ENCODE measurements around the gene KRT13.

The KRT13 gene

GRCh38 chr17:41518789-41519449 lies 13.5 kb upstream of the KRT13 start, which contains the start of gene KRT15:
TSS of gene KRT15 (minus strand) at chr17:41518890. CDS start at chr17:41518827, 63 bp downstream.
- FAIRE-seq: no peak

GRCh38 chr17:41518031-41518430 lies 12.6 kb upstream of the KRT13 start:
- no peak for FAIRE-seq

DNA sequence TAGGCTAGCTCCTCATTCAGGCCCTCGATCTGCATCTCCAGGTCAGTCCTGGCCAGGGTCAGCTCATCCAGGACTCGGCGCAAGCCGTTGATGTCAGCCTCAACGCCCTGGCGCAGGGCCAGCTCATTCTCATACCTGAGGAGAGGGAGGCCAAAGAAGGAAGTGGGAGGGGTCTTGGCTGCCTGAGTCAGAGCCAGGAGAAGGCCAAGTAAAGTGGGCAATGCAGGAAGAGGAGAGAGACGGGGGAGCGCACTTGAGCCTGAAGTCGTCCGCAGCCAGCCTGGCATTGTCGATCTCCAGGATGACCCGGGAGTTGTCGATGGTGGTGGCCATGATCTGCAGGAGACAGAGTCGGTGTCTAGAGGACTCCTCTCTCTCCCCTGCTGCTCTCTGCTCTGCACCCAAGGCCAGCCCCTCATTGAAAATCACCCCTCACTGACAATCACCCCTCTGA lies 11.4 kb upstream of the KRT13 start:
- no peak for FAIRE-seq

- FAIRE-seq: no peak
These were observed 10.9 kb upstream of the KRT13 start for GRCh38 chr17:41516147-41516829.

- FAIRE-seq: no peak
These were observed 7.7 kb upstream of the KRT13 start for GRCh38 chr17:41513168-41513547.

- FAIRE-seq: no peak
These were observed 7.2 kb upstream of the KRT13 start for GRCh38 chr17:41512546-41513167.

GRCh38 chr17:41511716-41512115 lies 6.3 kb upstream of the KRT13 start:
- no peak for FAIRE-seq

DNA sequence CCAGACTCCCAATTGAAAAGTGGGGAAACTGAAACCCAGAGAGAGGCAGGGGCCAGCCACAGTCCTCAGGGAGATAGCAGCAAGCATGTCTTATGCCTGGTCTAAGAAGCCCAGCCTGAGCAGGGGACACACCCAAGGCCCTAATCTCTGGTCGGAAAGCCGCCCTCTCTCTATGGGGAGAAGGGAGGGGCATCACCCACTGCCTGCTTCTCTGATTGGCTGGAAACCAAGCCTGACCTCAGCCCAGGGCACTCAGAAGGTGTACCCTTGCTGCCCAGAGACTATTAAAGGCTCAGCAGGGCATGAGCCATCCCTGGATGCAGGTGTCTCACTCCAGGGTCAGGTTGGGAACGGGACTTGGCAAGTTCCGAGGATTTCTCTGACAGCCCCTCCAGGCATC lies 5.7 kb upstream of the KRT13 start:
- FAIRE-seq: no peak

- no peak for FAIRE-seq
These were observed 5.0 kb upstream of the KRT13 start for GRCh38 chr17:41510251-41511065.

- no peak for FAIRE-seq
These were observed 2.0 kb upstream of the KRT13 start for GRCh38 chr17:41507315-41507880.

- FAIRE-seq: no peak
These were observed 676 bp upstream of the KRT13 start for GRCh38 chr17:41505809-41506767.

DNA sequence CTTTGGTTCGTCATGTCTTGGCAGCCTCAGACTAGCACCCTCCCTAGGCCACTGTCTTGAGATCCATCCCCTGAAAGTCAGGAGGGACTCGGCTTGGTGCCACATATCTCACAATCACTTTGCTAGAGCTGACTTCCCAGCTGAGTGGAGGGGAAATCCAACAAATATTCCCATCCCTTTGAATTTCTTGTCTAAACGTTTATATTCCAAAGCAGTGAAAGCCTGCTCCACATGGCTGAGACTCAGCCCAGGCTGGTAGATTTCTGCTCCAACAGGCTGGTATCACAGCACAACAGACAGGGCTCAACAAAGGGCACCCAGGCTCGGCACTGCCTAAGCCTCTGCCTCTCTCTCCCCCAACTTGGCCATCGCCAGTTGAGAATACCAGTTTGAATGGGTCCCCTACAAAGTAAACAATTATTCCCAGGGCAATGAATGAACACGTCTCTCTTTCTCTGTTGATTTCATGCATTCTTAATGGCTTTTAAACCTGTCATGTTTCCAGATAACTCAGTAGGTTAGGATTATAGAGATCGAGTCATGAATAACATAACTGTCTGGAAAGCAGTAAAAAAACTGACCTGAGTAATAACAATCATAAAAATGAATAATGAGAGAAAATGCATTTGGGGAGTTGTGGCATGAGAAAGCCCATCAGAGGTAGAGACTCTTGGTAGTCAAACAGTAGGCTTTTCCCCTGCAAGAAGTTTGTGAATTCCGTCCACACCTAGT lies 1.0 kb downstream of the KRT13 start:
- no peak for FAIRE-seq

- FAIRE-seq: no peak
These were observed 2.2 kb downstream of the KRT13 start for GRCh38 chr17:41503202-41503601.

- no peak for FAIRE-seq
These were observed 5.1 kb downstream of the KRT13 start for GRCh38 chr17:41500131-41500911.

DNA sequence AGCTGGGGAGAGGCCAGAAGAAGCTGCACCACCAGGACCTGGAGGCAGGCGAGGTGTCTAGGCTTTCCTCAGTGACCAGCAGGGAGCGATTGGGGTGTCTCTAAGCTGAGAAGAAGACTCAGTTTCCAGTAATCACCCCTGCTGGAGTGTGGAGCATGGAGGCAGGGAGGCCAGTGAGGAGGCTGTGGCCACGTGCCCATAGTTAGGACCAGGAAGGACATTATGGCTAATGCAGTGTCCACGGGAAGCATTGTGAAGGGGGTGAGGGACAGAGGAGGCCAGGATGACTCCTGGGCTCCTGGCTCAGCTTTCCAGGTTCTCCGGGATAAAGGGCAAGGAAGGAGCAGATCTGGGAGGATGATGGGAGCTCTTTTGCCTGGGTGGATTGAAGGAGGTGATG lies 5.7 kb downstream of the KRT13 start:
- no peak for FAIRE-seq

- no peak for FAIRE-seq
These were observed 7.1 kb downstream of the KRT13 start for GRCh38 chr17:41498276-41498675.

DNA sequence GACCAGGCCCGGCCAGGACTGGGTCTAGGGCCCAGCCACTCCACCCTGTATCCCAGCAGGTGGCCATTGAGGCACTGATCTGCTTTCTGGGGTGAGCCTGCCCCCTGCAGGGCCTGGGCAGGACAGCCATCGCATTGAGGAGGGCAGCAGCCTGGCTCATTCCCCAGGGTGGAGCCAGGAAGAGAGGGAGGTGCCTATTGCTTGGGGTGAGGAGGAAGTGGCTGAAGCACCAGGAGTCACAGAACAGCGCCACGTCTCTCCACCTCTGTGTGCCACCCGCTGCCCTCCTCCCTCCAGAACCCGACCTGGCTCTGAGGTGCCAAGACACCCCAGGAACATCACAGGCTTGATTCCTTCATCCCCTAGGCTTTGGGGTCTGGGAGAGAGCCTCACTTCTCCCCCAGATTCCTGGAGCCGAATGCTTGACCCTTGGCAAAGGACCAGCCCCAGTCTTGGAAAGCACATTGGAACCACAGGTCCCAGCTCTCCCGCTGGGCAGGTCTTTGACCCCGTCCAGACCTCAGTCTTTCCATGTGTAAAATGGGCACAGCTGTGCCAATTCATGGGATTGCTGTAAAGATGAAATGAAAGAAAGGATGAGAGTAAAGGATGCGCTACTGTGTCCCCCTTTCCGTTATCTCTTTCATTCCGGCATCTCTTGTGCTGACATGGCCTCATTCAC lies 8.5 kb downstream of the KRT13 start:
- FAIRE-seq: no peak

GRCh38 chr17:41494524-41494923 lies 10.9 kb downstream of the KRT13 start:
- FAIRE-seq: no peak

GRCh38 chr17:41492771-41493170 lies 12.6 kb downstream of the KRT13 start:
- no peak for FAIRE-seq

GRCh38 chr17:41492351-41492750 lies 13.1 kb downstream of the KRT13 start:
- no peak for FAIRE-seq

Measured in G401.6 (cell line).